HepG2 (cell line): ENCODE data around the gene NKPD1. TPM values are rescaled to one million over a fixed set of nuclear protein-coding genes. Genes with fewer than 3 reads are reported as not detected.

Source experiments
- ELF3 ChIP-seq: IDR thresholded peaks from 2 replicates; pipeline ENCODE4 v1.6.1; 2016; ENCODE audit warnings: missing genetic modification reagents, missing compliant biosample characterization
- ETV5 ChIP-seq: IDR thresholded peaks from 2 replicates; pipeline ENCODE4 v1.6.1; 2018; ENCODE audit warnings: missing biosample characterization, missing genetic modification reagents, inconsistent platforms, borderline replicate concordance
- FOXP4 ChIP-seq: sonication (generic); formaldehyde crosslinking; IDR thresholded peaks from 2 replicates; pipeline ENCODE4 v1.4.0; 2020; ENCODE audit warnings: missing genetic modification reagents
- HOXA5 ChIP-seq: sonication (generic); formaldehyde crosslinking; IDR thresholded peaks from 2 replicates; pipeline ENCODE4 v1.4.0; 2020; ENCODE audit warnings: missing genetic modification reagents
- KDM3A ChIP-seq: IDR thresholded peaks from 2 replicates; pipeline ENCODE4 v1.6.1; 2018; ENCODE audit warnings: low read depth, missing compliant biosample characterization
- NR3C1 ChIP-seq: sonication (generic); formaldehyde crosslinking; IDR thresholded peaks from 2 replicates; pipeline ENCODE4 v1.4.0; 2020; ENCODE audit warnings: missing genetic modification reagents
- PPARG ChIP-seq: conservative IDR thresholded peaks from 2 replicates; pipeline ENCODE4 v1.6.1; 2016; ENCODE audit warnings: missing biosample characterization, missing genetic modification reagents
- RXRB ChIP-seq: IDR thresholded peaks from 2 replicates; pipeline ENCODE4 v1.6.1; 2016; ENCODE audit warnings: borderline replicate concordance, missing genetic modification reagents, missing compliant biosample characterization
- SOX5 ChIP-seq: IDR thresholded peaks from 2 replicates; pipeline ENCODE4 v1.6.1; 2016; ENCODE audit warnings: borderline replicate concordance
- TEAD3 ChIP-seq: optimal IDR thresholded peaks from 2 replicates; pipeline ENCODE3; 2016; ENCODE audit warnings: borderline replicate concordance
- WIZ ChIP-seq: sonication (generic); formaldehyde crosslinking; IDR thresholded peaks from 2 replicates; pipeline ENCODE4 v1.5.1; 2020; ENCODE audit warnings: mild to moderate bottlenecking, missing genetic modification reagents
- ZFY ChIP-seq: sonication (generic); formaldehyde crosslinking; IDR thresholded peaks from 2 replicates; pipeline ENCODE4 v1.4.0; 2020; ENCODE audit warnings: missing genetic modification reagents
- ZNF350 ChIP-seq: sonication (generic); formaldehyde crosslinking; IDR thresholded peaks from 2 replicates; pipeline ENCODE4 v1.4.0; 2020; ENCODE audit warnings: mild to moderate bottlenecking, low read depth, missing genetic modification reagents, borderline replicate concordance
- ZNF530 ChIP-seq: sonication (generic); formaldehyde crosslinking; IDR thresholded peaks from 2 replicates; pipeline ENCODE4 v1.5.0; 2020; ENCODE audit warnings: low read depth, mild to moderate bottlenecking, missing genetic modification reagents
- polyA plus RNA-seq, 8 experiments: library from polyadenylated mRNA; depleted of rRNA in 3 of 8; stranded (reverse) in 7 of 8; unstranded in 1 of 8; fragments of >200 nt; fragmentation: Illumina TruSeq in 4 of 8; extraction: Trizol in 4 of 8; gene quantifications; 2 replicates each; pipeline versions ENCODE4 v1.2.1 to v1.2.3, GENCODE V29; 2011 to 2016; ENCODE audit warnings: low read depth in 4 of 8, missing spikeins in 1 of 8, mixed read lengths in 1 of 8; ENCODE audit not compliant: insufficient read depth in 1 of 8
- total RNA-seq, 5 experiments: library from RNA; depleted of rRNA; stranded (reverse); fragments of >200 nt; fragmentation: Illumina TruSeq; extraction: Trizol; gene quantifications; 2 replicates each; pipeline ENCODE4 v1.2.3, GENCODE V29; 2016; ENCODE audit warnings: low read depth in 1 of 5
- TF ChIP-seq, protein P1 (sequence below): IDR thresholded peaks from 2 replicates; pipeline ENCODE4 v1.6.1; 2016; ENCODE audit warnings: low read depth, missing genetic modification reagents, missing compliant biosample characterization
- TF ChIP-seq, protein P2 (sequence below), 2 experiments: sonication (generic) in 1 of 2; formaldehyde crosslinking in 1 of 2; IDR thresholded peaks; 2 replicates each; pipeline versions ENCODE4 v1.5.1 to v1.6.1; 2011 to 2020; ENCODE audit warnings: borderline replicate concordance in 1 of 2, low read depth in 1 of 2, low read length in 1 of 2, mild to moderate bottlenecking in 1 of 2, missing genetic modification reagents in 1 of 2, moderate library complexity in 1 of 2
- TF ChIP-seq, protein P3 (sequence below): sonication (generic); formaldehyde crosslinking; IDR thresholded peaks from 2 replicates; pipeline ENCODE4 v1.9.0; 2022; ENCODE audit warnings: low read depth, missing genetic modification reagents

The NKPD1 gene
- total and polyA plus RNA-seq, 2 of the 13 experiments (the other 11 are each of a cell fraction or from before 2014, with no cell fraction given): 0.03 TPM; not detected in 1

- TF ChIP-seq, protein P1, sequence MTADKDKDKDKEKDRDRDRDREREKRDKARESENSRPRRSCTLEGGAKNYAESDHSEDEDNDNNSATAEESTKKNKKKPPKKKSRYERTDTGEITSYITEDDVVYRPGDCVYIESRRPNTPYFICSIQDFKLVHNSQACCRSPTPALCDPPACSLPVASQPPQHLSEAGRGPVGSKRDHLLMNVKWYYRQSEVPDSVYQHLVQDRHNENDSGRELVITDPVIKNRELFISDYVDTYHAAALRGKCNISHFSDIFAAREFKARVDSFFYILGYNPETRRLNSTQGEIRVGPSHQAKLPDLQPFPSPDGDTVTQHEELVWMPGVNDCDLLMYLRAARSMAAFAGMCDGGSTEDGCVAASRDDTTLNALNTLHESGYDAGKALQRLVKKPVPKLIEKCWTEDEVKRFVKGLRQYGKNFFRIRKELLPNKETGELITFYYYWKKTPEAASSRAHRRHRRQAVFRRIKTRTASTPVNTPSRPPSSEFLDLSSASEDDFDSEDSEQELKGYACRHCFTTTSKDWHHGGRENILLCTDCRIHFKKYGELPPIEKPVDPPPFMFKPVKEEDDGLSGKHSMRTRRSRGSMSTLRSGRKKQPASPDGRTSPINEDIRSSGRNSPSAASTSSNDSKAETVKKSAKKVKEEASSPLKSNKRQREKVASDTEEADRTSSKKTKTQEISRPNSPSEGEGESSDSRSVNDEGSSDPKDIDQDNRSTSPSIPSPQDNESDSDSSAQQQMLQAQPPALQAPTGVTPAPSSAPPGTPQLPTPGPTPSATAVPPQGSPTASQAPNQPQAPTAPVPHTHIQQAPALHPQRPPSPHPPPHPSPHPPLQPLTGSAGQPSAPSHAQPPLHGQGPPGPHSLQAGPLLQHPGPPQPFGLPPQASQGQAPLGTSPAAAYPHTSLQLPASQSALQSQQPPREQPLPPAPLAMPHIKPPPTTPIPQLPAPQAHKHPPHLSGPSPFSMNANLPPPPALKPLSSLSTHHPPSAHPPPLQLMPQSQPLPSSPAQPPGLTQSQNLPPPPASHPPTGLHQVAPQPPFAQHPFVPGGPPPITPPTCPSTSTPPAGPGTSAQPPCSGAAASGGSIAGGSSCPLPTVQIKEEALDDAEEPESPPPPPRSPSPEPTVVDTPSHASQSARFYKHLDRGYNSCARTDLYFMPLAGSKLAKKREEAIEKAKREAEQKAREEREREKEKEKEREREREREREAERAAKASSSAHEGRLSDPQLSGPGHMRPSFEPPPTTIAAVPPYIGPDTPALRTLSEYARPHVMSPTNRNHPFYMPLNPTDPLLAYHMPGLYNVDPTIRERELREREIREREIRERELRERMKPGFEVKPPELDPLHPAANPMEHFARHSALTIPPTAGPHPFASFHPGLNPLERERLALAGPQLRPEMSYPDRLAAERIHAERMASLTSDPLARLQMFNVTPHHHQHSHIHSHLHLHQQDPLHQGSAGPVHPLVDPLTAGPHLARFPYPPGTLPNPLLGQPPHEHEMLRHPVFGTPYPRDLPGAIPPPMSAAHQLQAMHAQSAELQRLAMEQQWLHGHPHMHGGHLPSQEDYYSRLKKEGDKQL (CRISPR knock-in tag): no peak
- no peak for TF ChIP-seq WIZ (CRISPR knock-in tag)
- peak; percentile 11; the same call in 1 of the 2 replicates for TF ChIP-seq SOX5 (CRISPR knock-in tag)
- TF ChIP-seq ZFY: peak; percentile 36; the same call in 1 of the 2 replicates
- TF ChIP-seq, protein P2, sequence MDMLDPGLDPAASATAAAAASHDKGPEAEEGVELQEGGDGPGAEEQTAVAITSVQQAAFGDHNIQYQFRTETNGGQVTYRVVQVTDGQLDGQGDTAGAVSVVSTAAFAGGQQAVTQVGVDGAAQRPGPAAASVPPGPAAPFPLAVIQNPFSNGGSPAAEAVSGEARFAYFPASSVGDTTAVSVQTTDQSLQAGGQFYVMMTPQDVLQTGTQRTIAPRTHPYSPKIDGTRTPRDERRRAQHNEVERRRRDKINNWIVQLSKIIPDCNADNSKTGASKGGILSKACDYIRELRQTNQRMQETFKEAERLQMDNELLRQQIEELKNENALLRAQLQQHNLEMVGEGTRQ (IDR thresholded peaks at IDR 0.05; ENCODE audit: low read depth, low read length): no peak
- TF ChIP-seq, protein P2 (CRISPR knock-in tag; IDR thresholded peaks at IDR 0.05; ENCODE audit: borderline replicate concordance): no peak
- peak; percentile 70 for TF ChIP-seq ELF3 (CRISPR knock-in tag)
- no peak for TF ChIP-seq ZNF530 (CRISPR knock-in tag)
- no peak for TF ChIP-seq KDM3A
- TF ChIP-seq PPARG: peak; percentile 71
- TF ChIP-seq, protein P3, sequence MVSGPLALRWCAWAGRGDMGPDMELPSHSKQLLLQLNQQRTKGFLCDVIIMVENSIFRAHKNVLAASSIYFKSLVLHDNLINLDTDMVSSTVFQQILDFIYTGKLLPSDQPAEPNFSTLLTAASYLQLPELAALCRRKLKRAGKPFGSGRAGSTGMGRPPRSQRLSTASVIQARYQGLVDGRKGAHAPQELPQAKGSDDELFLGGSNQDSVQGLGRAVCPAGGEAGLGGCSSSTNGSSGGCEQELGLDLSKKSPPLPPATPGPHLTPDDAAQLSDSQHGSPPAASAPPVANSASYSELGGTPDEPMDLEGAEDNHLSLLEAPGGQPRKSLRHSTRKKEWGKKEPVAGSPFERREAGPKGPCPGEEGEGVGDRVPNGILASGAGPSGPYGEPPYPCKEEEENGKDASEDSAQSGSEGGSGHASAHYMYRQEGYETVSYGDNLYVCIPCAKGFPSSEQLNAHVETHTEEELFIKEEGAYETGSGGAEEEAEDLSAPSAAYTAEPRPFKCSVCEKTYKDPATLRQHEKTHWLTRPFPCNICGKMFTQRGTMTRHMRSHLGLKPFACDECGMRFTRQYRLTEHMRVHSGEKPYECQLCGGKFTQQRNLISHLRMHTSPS (CRISPR knock-in tag): no peak
- TF ChIP-seq ETV5 (CRISPR knock-in tag): peak; percentile 72
- peak; percentile 67 for TF ChIP-seq RXRB
- TF ChIP-seq ZNF350 (CRISPR knock-in tag): peak; percentile 45; the same call in 1 of the 2 replicates
- 0 out of 2 replicates have a peak, but pooled peaks have one; percentile 29 for TF ChIP-seq FOXP4 (CRISPR knock-in tag)
- peak; percentile 37 for TF ChIP-seq TEAD3
- no peak for TF ChIP-seq NR3C1 (CRISPR knock-in tag)
- no peak for TF ChIP-seq HOXA5 (CRISPR knock-in tag)
Measured at GRCh38 chr19:45168767-45169351, 8.1 kb upstream of the NKPD1 start (continued).
